RPMI8226 (cell line): Measurements from ENCODE around the gene RAE1.
"Not testable (repeated sequence)": the region's sequence is repeated elsewhere in the genome, so short reads cannot be mapped to it uniquely, and the experiment has no call there.

Experiments
- DNase-seq: peaks from one replicate; pipeline ENCODE4 v3.0.0-alpha.2; 2015

RAE1 gene

DNA sequence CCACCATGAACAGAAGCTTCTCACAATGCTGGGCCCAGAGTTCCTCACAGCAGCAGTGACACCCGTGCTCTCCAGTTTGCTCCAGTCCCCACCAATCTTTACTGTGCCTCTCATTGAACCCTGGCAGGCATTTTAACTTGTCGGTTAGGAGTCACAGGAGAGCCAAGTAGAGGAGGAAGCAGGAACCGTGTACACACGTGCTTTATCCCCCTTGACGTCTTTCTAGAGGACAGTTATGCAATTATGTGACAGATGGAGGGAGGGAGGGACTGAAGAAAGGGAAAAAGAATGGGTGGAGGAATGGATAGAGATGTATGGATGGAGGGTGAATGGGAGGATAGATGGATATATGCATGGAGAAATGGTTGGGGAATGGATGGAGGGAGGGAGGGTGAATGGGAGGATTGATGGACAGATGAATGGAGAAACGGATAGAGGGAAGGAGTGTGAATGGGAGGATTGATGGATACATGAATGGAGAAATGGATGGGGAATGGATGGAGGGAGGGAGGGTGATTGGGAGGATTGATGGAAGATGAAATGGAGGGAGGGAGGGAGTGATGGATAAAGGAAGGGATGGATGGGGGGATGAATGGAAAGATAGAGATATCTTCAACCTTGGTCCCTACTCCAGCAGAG lies 66.1 kb downstream of the RAE1 start:
- DNase-seq = no peak

DNA sequence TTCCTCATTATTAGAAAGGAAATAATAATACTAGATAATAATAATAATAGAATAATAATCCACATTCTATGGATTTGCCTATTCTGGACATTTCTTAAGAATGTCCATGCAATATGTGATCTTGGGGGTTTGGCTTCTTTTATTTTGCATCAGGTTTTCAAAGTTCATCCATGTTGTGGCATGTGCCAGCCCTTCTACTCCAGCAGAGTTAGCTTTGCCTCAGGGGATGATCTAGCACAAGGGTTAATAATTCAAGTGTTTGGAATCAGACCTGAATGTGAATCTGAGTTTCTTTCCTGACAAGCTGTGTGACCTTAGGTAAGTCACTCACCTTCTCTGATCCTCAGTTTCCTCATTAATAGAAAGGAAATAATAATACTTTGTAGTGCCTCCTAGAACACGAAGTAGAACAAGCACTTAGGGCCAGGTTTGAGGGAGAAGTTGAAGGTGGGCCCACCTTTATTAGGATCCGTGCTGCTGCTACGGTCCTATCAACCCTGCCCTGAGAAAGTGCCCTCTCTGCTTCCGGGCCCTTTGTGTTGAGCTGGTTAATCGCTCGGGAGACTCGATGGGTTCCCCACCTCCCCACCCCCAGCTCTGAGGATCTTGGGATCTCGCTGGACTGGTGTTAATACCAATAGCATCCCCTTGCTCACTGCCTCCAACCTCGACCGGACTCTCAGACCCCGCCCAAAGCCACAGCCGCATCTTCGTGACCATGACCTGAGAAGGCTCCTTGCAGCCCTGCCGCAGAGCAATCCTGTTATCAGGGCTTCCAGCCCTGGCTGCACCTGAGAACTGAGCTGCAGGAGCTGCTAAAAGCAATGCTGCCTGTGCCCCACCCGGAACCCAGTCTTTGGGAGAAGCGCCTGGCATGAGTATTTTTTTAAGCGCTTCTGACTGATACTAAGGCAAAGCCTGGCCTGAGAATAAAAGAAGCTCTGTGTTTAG lies 67.0 kb downstream of the RAE1 start:
- DNase-seq = peak; percentile 70

DNA sequence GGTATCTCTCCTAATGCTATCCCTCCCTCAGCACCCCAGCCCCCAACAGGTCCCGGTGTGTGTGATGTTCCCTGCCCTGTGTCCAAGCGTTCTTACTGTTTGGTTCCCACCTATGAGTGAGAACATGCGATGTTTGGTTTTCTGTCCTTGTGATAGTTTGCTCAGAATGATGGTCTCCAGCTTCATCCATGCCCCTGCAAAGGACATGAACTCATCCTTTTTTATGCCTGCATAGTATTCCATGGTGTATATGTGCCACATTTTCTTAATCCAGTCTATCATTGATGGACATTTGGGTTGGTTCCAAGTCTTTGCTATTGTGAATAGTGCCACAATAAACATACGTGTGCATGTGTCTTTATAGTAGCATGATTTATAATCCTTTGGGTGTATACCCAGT lies 68.4 kb downstream of the RAE1 start:
- DNase-seq = not testable (repeated sequence)

DNA sequence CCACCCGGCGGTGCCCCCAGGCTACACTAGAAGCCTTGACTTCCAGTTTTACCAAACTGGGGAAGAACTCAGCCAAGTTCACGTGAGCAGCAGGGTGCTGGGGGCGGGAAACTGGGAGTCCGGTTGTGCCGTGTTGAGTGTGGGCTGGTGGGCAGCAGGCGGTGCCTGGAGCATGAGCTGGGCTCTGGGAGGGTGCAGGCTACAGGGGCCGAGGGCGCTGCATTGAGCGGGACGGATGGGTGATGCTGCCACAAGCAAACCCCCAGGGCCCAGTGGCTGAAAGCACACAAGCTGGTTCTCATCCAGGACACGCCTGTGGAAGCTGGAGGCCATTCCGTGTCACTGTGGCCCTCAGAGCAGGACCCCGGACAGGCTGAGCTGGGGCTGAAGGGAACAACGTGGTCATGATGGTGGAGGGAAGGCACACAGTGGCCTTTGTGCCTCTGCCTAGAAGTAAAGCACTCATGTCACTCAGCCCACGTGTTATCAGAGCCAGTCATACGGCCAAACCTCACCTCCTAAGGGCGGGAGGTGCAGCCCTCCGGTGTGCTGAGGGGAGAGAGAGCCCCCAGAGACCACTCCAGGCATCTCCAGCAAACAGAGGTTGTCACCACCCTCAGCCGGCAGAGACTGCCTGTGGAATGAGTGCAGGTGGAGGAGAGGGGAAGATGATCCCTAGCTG lies 69.7 kb downstream of the RAE1 start:
- no peak for DNase-seq

DNA sequence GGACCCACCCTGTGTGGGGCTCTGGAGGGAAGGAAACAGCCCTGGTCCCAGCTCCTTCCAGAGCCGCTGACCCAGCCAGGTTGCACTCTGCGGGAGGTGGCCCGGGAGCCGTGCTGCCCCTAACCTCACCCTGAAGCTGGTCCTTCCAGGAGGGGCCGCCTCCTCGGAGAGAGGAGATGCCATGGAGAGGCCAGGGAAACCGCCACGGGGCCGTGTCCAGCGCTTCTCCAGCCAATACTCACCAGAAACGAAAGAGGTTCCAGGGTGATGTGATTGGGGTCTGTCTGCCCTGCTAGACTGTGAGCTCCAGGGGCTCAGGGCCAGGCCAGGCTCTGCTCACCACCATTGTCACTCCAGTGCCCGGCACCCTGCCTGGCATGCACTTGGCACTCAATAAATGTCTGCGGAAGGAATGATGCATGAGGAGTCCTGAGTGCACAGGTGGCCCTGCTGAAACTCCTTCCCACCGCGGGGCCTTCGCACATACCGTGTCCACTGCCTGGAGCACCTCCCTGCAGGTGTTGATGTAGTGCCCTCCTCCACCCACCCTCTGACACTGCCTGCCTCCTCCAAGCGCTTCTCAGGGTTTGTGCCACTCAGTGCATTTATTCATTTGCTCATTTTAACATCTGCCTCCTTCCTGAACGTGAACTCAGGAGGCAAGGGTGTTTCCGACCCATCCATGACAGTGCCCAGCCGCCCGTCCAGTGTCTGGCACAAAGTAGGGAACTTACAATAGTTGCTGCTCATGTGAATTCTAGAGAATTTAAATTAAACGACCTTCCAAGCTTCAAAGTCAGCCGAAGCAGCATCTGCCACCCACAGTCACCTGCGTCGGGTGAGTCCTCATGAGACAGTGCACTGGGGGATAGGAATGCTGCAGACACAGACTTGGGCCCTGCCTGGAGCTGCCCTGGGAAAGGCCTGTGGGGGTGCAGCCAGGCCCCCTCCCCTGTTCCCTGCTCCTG lies 70.5 kb downstream of the RAE1 start:
- DNase-seq = no peak

DNA sequence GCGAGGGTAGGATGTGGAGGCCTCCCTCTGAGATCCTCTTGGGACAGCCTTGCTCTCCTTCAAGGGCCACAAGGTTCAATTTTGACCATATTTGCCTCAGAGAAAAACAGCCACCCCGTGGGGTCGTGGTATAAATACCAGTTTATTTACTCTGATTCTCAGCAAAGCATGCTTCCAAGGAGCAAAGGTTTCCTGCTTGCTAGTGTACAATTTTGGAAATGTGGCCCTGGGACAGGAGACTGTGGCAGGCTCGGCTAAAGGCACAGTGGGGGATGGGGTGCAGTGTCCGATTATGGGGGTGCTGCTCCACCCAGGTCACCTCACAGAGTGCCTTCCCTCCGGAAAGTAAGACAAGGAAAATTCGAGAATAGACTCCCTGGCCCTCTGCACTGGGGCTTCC lies 71.2 kb downstream of the RAE1 start:
- DNase-seq = no peak

DNA sequence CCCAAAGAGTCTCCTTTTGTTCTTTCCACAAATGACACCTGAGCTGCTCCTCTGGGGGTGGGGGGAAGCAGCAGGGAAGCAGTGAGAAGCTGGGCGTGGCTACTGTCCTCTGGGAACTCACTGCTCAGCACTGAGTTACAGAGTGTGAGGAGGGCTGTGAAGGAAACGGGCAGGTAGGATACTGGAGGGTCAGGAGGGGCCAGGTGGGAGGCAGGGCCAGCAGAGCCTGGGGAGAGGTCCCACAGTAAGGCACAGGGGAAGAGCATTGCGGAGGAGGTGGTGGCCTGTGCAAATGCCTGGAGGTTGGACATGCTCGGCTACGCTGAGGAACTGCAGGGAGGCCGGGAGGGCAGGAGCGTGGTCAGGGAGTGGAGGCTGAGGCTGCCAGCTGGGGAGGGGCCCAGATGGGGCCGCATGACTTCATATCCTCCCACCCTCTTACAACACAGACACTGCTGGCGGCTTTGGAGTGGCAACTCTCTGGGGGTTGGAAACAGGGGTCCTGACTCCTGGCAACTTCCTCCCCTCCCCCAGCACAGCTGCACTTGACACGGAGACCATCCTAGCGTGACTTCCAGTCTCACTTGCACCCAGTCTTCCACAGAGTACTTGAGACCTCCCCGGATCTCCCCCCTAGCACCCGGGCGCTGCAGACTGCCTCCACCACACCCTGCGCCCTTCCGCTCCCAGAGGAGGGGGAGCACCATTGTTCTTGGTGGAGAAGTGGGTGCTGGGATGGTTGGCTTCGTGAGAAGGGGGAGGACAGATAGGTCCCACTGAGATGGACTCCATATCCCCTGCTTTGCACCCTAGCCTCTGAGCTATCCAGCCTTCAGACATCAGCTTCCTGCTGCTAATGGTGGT lies 74.3 kb downstream of the RAE1 start:
- no peak for DNase-seq

DNA sequence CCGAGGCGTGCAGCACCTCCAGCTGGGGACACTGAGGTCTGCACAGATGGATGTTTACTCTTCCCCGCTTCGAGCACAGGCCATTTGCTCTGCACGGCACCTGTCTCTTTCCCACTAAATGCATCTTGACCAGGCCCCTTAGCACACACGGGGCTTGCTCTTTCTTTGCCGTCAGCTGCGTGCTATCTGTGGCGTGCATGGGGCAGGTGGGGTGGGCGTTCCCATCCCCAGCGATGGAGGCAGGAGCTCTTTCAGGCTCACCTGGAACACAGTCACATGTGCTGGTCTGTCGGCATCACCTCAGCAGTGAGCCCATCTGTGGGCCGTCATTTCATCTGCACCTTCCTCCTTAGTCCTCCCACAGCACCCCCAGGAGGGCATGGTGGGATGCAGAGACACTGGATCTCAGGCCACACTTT lies 75.2 kb downstream of the RAE1 start:
- DNase-seq = no peak

DNA sequence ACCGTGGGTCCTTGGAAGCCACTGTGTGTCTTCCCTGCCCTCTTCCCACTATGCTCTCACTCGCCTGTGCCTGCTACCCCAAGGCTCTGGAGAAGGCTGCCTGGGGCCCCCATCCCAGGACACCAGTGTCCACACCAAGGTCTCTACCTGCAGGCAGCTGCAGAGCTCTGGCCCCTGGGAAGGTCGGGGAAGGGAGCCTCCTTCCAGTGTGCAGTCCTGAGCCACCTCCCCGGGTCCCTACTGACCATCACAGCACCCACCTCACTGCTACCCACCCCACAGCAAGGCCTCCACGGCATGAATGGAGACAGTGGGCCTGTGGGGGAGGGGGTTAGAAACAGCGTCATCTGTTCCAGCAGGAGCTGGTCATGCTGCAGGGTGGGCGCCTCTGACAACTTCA lies 75.8 kb downstream of the RAE1 start:
- no peak for DNase-seq

DNA sequence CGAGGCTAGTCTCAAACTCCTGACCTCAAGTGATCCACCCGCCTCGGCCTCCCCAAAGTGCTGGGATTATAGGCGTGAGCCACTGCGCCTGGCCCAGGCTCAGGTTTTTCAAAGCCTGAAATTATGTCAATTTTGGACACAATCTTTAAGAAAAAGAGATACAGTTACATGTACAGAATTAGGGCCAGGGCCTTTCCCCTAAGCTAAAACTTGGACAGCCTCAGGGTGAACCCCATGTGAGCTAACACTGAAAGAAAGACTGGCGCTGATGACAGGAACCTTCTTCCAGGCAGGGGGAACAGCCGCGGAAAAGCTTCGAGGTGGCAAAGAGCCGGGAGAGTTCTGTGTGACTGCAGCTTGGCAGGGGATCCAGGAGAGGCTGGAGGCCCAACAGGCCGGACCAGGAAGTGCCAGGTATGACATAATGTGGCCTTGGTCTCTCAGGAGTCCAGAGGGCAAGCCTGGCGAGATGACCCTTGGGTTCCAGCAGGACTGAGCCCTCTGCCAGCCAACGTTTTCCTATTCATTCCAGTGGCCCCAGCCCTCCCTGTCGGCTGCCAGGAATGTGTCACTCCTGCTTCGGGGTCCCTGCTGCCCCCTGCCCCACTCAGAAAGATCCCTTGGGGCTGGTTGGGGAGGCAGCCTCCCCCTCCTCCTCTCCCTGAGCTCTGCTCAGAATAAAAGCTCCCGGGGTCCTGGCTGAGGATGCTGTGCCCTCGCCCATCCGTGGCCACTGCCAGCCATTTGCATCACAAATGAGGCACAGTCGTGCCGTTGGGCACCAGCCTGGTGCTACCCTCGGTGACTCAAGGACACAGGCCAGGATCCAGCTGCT lies 77.5 kb downstream of the RAE1 start:
- DNase-seq = no peak
